ENCODE data around the gene SP5. TPM values are rescaled to one million over a fixed set of nuclear protein-coding genes. Genes with fewer than 3 reads are reported as not detected.
"Not testable (repeated sequence)": the region's sequence is repeated elsewhere in the genome, so short reads cannot be mapped to it uniquely, and the experiment has no call there.

Gene SP5
- total RNA-seq, 2 experiments from 2014 or later = not detected

DNA sequence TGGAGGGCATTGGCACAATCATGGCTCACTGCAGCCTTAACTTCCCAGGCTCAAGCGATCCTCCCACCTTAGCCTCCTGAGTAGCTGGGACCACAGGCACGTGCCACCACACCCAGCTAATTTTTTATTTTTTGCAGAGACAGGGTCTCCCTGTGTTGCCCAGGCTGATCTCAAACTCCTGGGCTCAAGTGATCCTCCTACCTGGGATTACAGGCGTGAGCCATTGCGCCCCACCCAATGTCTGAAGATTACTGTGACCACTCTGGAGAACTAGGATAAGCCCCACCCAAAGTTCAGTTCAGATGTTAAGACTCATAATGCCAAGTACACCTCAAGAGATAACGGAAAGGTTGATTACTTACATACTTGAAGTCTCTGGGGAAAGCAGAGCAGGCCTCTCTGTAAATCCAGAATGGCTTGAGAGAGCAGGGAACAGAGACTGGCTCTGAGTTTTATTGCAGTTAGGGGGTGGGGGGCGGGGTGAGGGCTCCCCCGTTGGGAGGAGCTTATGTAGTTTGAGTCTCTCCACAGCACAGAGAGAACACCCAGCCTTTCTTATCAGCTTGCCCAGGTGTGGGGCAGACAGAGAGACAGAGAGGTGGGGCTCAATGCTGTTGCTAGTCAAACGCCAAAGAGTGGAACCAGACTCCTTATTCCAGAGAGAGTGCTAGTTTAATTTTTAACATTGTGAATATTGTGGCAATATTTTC is 28.5 kb downstream of the SP5 start:
- no peak overlapping the region for H3K27ac Mint-ChIP-seq
- no peak overlapping the region for H3K4me3 Mint-ChIP-seq
- ChIA-PET POLR2A (no interaction called here), CTCF (no interaction called here)
- H3K9me3 Mint-ChIP-seq = no peaks in the 10 kb centered on the region
- no peaks in the 10 kb centered on the region for H3K36me3 Mint-ChIP-seq
- peaks cover 21% of the 10 kb centered on the region for H3K27me3 Mint-ChIP-seq
- no peak for DNase-seq
- no peaks in the 10 kb centered on the region for H3K4me1 Mint-ChIP-seq (ENCODE audit: low read depth)
- intact Hi-C loops (cut with micrococcal nuclease) = no loop called here

DNA sequence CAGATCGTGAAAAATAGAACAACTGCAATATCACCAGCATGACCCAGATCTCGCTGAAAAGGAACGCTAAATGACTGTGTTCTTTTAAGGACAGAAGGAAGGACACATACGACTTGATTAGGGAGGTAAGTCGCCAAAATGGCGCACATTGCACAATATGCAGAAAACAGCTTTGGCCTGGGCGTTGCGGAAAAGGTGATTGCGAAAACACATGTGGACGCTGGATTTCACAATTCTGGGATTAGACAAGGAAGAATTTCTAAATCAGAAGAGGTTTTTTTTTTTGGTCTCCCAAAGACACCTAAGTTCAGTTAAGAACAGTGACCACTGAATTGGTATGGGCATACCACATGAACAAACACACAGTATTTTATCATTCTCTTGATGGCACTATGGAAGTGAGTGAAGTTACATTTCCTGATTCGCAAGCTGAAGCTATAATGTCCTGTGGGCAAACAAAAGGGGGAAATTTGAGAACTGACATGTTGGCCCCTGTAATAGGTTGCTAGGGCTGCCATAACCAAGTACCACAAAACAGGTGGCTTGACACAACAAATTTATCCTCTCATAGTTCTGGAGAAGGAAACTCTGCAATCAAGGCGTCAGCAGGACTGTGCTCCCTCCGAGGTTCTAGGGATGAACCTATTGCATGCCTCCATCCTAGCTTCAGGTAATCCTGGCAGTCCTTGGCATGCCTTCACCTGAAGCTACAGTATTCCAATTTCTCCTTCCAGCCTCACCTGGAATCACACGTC is 29.3 kb downstream of the SP5 start:
- H3K9me3 Mint-ChIP-seq = no peaks in the 10 kb centered on the region
- intact Hi-C loops (cut with micrococcal nuclease) = no loop called here
- peaks cover 18% of the 10 kb centered on the region for H3K27me3 Mint-ChIP-seq
- no peaks in the 10 kb centered on the region for H3K4me1 Mint-ChIP-seq (ENCODE audit: low read depth)
- DNase-seq = no peak
- POLR2A ChIA-PET = no interaction called here
- H3K36me3 Mint-ChIP-seq = no peaks in the 10 kb centered on the region
- CTCF ChIA-PET = no interaction called here
- H3K27ac Mint-ChIP-seq = no peak overlapping the region
- no peak overlapping the region for H3K4me3 Mint-ChIP-seq

DNA sequence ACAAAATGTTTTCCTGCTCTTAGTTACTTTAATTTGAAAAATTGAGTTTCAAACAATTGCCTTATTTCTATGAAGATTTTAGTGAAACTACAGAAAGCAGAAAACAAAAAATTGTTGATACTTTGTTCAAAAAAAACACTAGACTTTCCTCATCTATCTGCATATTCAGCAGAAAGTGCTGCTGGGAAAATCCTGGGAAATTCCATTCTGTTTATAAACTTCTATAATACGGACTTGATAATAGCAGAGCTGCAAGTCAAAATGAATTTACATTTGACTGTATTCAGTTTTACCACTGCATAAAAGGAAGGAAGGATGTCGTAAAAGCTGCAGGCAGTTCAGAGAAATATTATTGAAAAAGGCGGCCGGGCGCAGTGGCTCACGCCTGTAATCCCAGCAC is 30.2 kb downstream of the SP5 start:
- Mint-ChIP-seq H3K4me1 (ENCODE audit: low read depth) (no peaks in the 10 kb centered on the region), H3K27ac (no peak overlapping the region)
- intact Hi-C loops (cut with micrococcal nuclease) = no loop called here

DNA sequence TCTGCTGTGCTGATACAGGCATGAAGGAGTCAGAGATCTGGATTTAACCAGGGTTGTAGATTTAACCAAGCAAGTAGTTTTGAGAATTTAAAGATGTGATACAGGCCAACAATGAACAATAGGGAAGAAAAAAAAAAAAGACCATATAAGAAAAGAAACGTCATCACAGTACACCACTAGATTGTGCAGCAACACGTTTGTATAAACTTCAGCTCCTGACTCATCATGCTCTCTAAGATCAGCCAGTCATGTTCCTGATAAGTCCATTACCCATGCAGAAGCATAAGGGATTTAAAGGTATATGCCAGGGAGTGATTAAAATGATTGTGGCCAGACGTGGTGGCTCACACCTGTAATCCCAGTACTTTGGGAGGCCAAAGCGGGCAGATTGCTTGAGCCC is 32.8 kb downstream of the SP5 start:
- no peak for DNase-seq
- Mint-ChIP-seq H3K4me3 (no peak overlapping the region), H3K9me3 (no peaks in the 10 kb centered on the region), H3K4me1 (ENCODE audit: low read depth) (no peaks in the 10 kb centered on the region), H3K27me3 (peaks cover 16% of the 10 kb centered on the region), H3K27ac (no peak overlapping the region), H3K36me3 (no peaks in the 10 kb centered on the region)
- intact Hi-C loops (cut with micrococcal nuclease) = no loop called here
- POLR2A ChIA-PET = no interaction called here
- CTCF ChIA-PET = no interaction called here

More for the DNA sequence above, 30.2 kb downstream of the SP5 start:
- ChIA-PET POLR2A (no interaction called here), CTCF (no interaction called here)
- Mint-ChIP-seq H3K4me3 (no peak overlapping the region), H3K27me3 (peaks cover 16% of the 10 kb centered on the region), H3K9me3 (no peaks in the 10 kb centered on the region), H3K36me3 (no peaks in the 10 kb centered on the region)
- no peak for DNase-seq

DNA sequence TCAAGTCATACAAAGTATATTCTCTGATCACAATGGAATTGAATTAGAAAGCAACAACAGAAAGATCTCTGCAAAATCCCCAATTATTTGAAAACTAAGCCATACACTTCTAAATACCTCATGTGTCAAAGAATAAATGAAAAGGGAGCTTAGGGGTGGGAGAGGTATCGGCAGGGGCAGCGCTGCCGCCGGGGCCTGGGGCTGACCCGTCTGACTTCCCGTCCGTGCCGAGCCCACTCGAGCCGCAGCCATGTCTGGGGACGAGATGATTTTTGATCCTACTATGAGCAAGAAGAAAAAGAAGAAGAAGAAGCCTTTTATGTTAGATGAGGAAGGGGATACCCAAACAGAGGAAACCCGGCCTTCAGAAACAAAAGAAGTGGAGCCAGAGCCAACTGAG is 36.4 kb downstream of the SP5 start:
- POLR2A ChIA-PET; H3K4me1 Mint-ChIP-seq (ENCODE audit: low read depth); intact Hi-C loops (cut with micrococcal nuclease); H3K27me3 Mint-ChIP-seq; H3K4me3 Mint-ChIP-seq; H3K36me3 Mint-ChIP-seq; DNase-seq; CTCF ChIA-PET; H3K27ac Mint-ChIP-seq; H3K9me3 Mint-ChIP-seq: not testable (repeated sequence)

DNA sequence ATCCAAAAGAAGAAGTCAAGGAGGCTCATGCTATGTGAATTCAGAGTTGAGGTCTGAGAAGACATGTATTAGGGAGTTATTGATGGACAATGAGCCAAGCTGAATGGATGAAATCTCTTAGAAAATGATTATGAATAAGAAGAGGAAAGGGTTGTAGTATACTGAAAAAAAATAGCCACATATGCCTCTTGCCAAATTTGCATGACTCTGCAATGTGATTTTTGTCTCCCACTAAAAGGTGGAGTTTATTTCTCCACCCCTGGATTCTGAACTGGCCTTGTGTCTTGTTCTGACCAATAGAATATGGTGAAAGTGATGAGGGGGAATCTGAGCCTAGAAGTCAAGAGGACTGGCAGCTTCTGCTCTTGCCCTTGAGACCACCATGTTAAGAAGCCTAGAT is 46.4 kb downstream of the SP5 start:
- CTCF ChIA-PET = interaction anchor here (0.7 to 1.1 kb wide), 2 partner anchors 19 to 51 kb away, joined by 3 read pairs; no protein-coding TSS in a partner anchor
- DNase-seq = no peak
- intact Hi-C loops (cut with micrococcal nuclease) = no loop called here
- Mint-ChIP-seq H3K4me3 (no peak overlapping the region), H3K27ac (no peak overlapping the region), H3K27me3 (peaks cover 6% of the 10 kb centered on the region), H3K9me3 (no peaks in the 10 kb centered on the region), H3K36me3 (no peaks in the 10 kb centered on the region), H3K4me1 (ENCODE audit: low read depth) (no peaks in the 10 kb centered on the region)
- POLR2A ChIA-PET = no interaction called here

DNA sequence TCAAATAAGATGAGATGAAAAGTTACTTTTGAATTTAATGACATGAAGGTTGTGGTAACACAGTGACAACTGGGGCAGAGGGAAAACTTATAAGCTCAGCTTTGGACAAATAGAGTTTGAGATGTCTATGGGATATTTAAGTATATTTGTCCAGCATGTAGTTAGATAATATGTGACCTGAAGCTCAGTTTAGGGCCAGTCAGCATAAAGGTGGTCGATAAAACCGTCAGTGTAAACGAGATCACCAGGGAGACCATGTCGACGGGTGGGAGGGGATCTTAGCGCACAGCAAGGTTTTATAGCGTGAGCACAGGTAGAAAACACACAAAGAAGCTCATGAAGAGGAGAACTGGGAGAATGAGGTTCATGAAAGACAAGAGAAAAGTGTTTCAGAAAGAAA is 47.6 kb downstream of the SP5 start:
- no peak for DNase-seq
- POLR2A ChIA-PET = no interaction called here
- intact Hi-C loops (cut with micrococcal nuclease) = no loop called here
- no peak overlapping the region for H3K4me3 Mint-ChIP-seq
- H3K4me1 Mint-ChIP-seq (ENCODE audit: low read depth) = no peaks in the 10 kb centered on the region
- H3K9me3 Mint-ChIP-seq = no peaks in the 10 kb centered on the region
- H3K27me3 Mint-ChIP-seq = peaks cover 6% of the 10 kb centered on the region
- CTCF ChIA-PET = no interaction called here
- H3K36me3 Mint-ChIP-seq = no peaks in the 10 kb centered on the region
- no peak overlapping the region for H3K27ac Mint-ChIP-seq

DNA sequence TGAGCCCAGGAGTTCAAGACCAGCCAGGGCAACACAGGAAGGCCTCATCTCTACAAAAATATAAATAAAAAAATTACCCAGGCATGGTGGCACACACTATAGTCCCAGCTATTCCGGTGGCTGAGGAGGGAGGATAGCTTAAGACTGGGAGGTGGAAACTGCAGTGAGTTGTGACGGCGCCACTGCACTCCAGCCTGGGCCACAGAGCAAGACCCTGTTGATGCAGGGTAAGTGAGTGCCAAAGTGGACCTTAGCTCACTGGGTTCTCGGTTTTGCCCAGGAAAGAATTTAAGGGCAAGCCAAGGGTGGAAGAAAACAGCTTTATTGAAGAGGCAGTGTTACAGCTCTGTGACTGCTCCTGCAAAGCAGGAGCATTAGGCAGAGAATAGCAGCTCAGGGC is 48.1 kb downstream of the SP5 start:
- Mint-ChIP-seq H3K4me3 (no peak overlapping the region), H3K4me1 (ENCODE audit: low read depth) (no peaks in the 10 kb centered on the region), H3K27ac (no peak overlapping the region), H3K9me3 (no peaks in the 10 kb centered on the region), H3K27me3 (peaks cover 6% of the 10 kb centered on the region), H3K36me3 (no peaks in the 10 kb centered on the region)
- intact Hi-C loops (cut with micrococcal nuclease) = no loop called here
- ChIA-PET CTCF (no interaction called here), POLR2A (no interaction called here)
- DNase-seq = no peak

DNA sequence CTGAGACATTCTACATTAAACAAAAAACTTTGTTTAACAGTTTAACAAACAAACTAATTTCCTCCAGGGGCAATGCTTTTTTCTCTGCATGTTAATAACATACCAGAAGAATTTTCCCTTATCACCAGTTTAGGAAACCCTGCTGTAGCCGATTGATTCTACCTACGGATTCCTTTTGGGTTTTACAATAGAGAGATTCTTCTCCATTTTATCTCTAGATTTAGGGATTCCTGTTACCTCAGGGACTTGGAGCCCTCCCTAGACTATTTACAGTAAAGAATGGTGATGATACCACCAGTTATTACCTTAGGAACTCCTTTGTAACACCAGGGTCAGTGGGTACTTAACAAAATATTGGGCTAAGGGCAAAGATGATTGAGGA is 49.7 kb downstream of the SP5 start:
- peaks cover under 1% of the 10 kb centered on the region for H3K4me1 Mint-ChIP-seq (ENCODE audit: low read depth)

DNA sequence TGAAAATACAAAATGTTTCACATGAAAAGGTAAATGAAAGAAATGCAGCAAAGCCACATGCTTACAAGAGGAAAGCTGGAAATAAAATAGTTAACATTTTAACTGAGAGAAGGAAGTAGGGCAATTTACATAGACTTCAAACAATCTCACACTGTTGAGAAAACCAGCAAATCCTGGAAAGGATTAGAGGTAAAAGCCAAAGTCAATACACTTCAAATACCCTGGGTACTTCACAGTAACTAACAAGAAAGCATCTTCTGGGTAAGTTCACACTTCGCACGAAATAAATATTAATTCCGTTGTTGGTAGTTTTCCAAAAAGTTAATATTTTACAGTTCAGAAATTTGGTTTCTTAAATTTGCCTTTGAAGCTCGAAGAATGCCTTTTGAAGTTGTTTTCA is 51.6 kb downstream of the SP5 start:
- intact Hi-C loops (cut with micrococcal nuclease) = no loop called here
- H3K27ac Mint-ChIP-seq = no peak overlapping the region
- ChIA-PET POLR2A (no interaction called here), CTCF (no interaction called here)
- no peak overlapping the region for H3K4me3 Mint-ChIP-seq
- H3K9me3 Mint-ChIP-seq = no peaks in the 10 kb centered on the region
- peaks cover 7% of the 10 kb centered on the region for H3K4me1 Mint-ChIP-seq (ENCODE audit: low read depth)
- H3K27me3 Mint-ChIP-seq = peaks cover 12% of the 10 kb centered on the region
- DNase-seq = no peak
- no peaks in the 10 kb centered on the region for H3K36me3 Mint-ChIP-seq

More for the DNA sequence above, 49.7 kb downstream of the SP5 start:
- intact Hi-C loops (cut with micrococcal nuclease) = no loop called here
- no peak for DNase-seq
- CTCF ChIA-PET = no interaction called here
- Mint-ChIP-seq H3K4me3 (no peak overlapping the region), H3K27me3 (peaks cover 6% of the 10 kb centered on the region), H3K27ac (no peak overlapping the region), H3K36me3 (no peaks in the 10 kb centered on the region), H3K9me3 (no peaks in the 10 kb centered on the region)
- POLR2A ChIA-PET = no interaction called here

Other genes starting within 250 kb of the SP5 start
- gene ERICH2, start 55.0 kb downstream of the SP5 start, total RNA-seq = not detected
- 1 to 10 TPM; 2.6 to 2.9 TPM for gene GAD1, start 101.5 kb downstream of the SP5 start, total RNA-seq
- gene GORASP2, start 213.9 kb downstream of the SP5 start, total RNA-seq = 10 to 100 TPM; 64.5 to 73.7 TPM

Data from activated CD4-positive, alpha-beta memory T cell treated with anti-CD3 and anti-CD28 coated beads for 36 hours (primary cell).